SK-N-MC (cell line): ENCODE data around the gene P3H4.
"Not testable (repeated sequence)": the region's sequence is repeated elsewhere in the genome, so short reads cannot be mapped to it uniquely, and the experiment has no call there.

Experiments used
- DNase-seq: peaks from one replicate; pipeline ENCODE4 v3.0.0-alpha.2; 2011; ENCODE audit warnings: low read depth, low spot score
- H3K27ac ChIP-seq: fragments of 200-600 bp; sonication (generic); 2 replicates; pipeline ENCODE4 v1.5.1; 2016; ENCODE audit warnings: mixed run types
- H3K36me3 ChIP-seq: fragments of 200-600 bp; sonication (generic); 2 replicates; pipeline ENCODE4 v1.6.1; 2017; ENCODE audit warnings: antibody characterized with exemption, low read length, mixed read lengths; ENCODE audit not compliant: insufficient read depth
- H3K4me3 ChIP-seq: fragments of 200-600 bp; sonication (generic); 2 replicates; pipeline ENCODE4 v1.5.1; 2016
- H3K9ac ChIP-seq: fragments of 200-600 bp; sonication (generic); 2 replicates; pipeline ENCODE4 v1.8.0; 2017; ENCODE audit warnings: mixed run types, mixed read lengths; ENCODE audit not compliant: insufficient read length
- H3K9me3 ChIP-seq: fragments of 200-600 bp; sonication (generic); 2 replicates; pipeline ENCODE4 v1.6.1; 2017; ENCODE audit warnings: low read depth, mild to moderate bottlenecking, antibody characterized with exemption, low read length, moderate library complexity, mixed read lengths
- EZH2 ChIP-seq: fragments of 200-600 bp; sonication (generic); IDR thresholded peaks from one replicate; pipeline ENCODE4 v1.6.1; 2017; ENCODE audit warnings: antibody characterized with exemption
- FOXP2 ChIP-seq: optimal IDR thresholded peaks from 2 replicates; pipeline ENCODE3; 2011; ENCODE audit warnings: mild to moderate bottlenecking, moderate library complexity; ENCODE audit not compliant: insufficient read depth; ENCODE audit errors: extremely low read length, control extremely low read depth
- POLR2AphosphoS5 ChIP-seq: IDR thresholded peaks from 2 replicates; pipeline ENCODE4 v1.6.1; 2012; ENCODE audit warnings: mild to moderate bottlenecking, low read depth, low read length, borderline replicate concordance

The P3H4 gene

DNA sequence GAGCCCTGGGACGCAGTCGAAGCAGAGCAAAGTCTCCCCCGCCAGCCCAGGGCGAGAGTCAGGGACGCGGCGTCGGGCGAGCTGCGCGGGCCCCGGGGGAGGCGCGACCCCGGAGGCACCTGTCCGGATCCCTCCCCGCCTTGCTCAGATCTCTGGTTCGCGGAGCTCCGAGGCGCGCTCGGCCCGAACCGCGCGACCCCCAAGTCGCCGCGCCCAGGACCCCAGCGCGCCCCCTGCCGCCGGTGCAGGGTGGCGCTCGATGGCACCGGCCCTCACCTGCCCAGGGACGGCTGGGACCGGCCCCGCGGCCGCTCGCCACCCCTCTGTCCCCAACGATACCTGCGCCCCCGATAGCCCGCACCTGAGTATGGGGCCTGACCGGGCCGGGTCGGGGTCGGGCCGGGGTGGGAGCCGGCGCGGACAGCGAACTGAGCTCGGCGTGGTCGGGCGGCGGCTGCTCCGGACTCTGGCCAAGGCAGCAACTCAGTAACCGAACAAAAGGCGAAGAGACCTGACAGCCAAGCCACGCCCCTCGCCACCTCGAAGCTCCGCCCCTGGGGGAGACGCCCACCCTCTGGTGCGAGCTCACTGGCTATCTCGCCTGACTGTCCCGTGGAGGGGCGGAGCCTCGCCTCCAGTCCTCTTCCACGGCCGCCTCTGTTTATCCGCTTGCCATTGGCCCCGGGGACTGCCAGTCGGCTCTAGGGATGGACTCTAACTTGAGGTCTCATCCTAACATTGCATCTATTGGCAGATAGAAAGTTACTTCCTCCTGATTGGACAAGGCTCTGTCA, 25.3 kb downstream of the P3H4 start, which contains the start of gene JUP:
Gene JUP (minus strand): TSS at position 485 of the 794 bp plus-strand sequence. CDS start 14,857 bp downstream, outside the sequence.
- DNase-seq, result peak; percentile 91
- peak within 1 kb of the TSS; percentile 59 for H3K9ac ChIP-seq

DNA sequence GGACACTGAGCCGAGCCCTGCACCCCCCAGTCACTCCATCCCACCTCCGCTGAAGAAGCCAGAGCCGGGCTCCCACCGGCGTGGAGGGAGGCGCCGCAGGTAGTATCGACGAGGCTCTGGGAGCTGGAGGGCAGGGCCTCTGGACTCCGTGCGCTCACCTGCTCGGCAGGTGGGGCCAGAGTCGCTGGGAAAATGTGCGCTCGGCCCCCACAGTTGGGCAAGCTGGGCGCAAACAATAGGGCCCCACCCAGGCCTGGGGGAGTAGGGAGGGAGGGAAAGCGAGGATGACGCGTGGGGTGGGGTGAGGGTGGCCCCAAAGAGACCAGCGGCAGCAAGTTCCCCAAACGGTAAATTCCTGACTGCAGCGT, 25.9 kb downstream of the P3H4 start:
- DNase-seq, result no peak
- Histone ChIP-seq H3K9me3 (no peaks in the 10 kb centered on the region), H3K9ac (peak overlapping the region; percentile 59), H3K4me3 (peak overlapping the region; percentile 90), H3K36me3 (no peaks in the 10 kb centered on the region), H3K27ac (peak overlapping the region; percentile 88; the same call in 1 of the 2 replicates)
- no peak for TF ChIP-seq FOXP2
- no peak for TF ChIP-seq POLR2AphosphoS5
- no peak for TF ChIP-seq EZH2

More for the DNA sequence above, 25.3 kb downstream of the P3H4 start, which contains the start of gene JUP:
- Histone ChIP-seq H3K27ac (peak within 1 kb of the TSS; percentile 88), H3K9me3 (no peaks in the 10 kb centered on the region), H3K4me3 (peak within 1 kb of the TSS; percentile 90), H3K36me3 (no peaks in the 10 kb centered on the region)
- no peak for TF ChIP-seq EZH2
- TF ChIP-seq FOXP2, result no peak
- TF ChIP-seq POLR2AphosphoS5, result peak; percentile 78

DNA sequence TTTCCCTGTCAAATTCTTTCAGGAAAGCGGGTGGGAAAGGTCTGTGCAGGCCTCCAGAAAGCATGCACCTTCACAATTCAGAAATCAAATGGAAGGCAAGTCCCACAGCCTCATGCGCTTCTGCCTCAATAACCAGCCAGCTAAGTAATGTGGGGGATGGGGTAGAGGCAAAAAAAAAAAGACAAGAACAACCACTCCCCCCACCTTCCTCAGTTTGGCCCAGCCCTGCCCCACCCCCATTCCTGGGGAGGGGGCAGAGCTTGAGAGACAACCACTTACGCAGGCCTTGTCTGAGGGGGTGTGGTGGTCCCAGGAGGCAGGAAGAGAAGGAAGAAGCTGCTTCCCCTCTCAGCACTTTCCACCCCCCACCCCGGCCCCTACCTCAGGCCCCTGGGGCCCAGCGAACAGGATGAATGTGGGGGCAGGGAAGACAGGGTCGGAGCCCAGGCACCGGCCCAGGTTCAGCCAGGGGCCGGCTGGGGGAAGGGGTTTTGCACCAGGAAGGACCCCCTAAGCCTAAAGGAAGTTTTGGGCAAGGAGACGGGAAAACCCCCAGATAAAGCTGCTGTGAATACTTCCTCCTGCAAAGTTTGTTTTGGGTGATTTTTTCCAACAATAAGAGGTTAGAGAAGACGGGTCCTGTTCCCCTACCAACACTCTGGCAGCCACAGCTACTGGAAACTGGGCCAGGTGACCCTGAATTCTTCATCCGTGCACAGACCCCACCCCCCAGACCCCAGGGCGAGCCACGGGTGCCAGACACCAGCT, 26.5 kb downstream of the P3H4 start:
- no peak for DNase-seq
- Histone ChIP-seq H3K9me3 (no peaks in the 10 kb centered on the region), H3K4me3 (peak overlapping the region; percentile 90), H3K9ac (peak overlapping the region; percentile 69), H3K27ac (peak overlapping the region; percentile 88), H3K36me3 (no peaks in the 10 kb centered on the region)
- no peak for TF ChIP-seq EZH2
- TF ChIP-seq FOXP2, result no peak
- no peak for TF ChIP-seq POLR2AphosphoS5

DNA sequence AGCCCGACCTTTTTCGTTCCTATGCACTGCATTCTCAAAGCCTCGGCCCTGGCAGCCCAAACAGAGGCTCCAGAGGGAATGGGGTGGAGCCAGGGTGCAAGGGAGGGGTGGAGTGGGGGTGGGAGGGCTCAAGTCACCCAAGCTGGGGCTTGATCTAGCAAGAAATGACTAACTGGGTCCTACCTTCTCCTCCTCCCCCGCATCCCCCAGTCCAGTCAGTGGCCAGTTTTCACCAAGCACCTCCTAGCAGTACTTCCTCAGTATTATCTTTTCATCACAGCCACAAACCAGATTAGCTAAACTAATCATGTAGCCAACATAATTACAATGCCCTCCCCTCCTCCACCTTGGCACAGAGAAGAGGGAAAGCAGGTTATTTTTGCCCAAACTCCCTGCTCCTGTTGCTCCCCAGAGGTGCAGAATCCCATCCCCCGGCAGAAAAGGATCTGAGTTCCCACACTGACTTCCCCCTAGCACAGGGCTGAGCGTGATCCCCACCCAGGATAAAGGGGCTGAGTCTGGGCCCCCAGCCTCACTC, 27.5 kb downstream of the P3H4 start:
- peak overlapping the region; percentile 88 for H3K27ac ChIP-seq
- TF ChIP-seq FOXP2 (no peak), POLR2AphosphoS5 (no peak), EZH2 (no peak)
- DNase-seq, result no peak
- no peaks in the 10 kb centered on the region for H3K9me3 ChIP-seq
- H3K36me3 ChIP-seq, result no peaks in the 10 kb centered on the region
- peak overlapping the region; percentile 69 for H3K9ac ChIP-seq
- H3K4me3 ChIP-seq, result peak overlapping the region; percentile 90

DNA sequence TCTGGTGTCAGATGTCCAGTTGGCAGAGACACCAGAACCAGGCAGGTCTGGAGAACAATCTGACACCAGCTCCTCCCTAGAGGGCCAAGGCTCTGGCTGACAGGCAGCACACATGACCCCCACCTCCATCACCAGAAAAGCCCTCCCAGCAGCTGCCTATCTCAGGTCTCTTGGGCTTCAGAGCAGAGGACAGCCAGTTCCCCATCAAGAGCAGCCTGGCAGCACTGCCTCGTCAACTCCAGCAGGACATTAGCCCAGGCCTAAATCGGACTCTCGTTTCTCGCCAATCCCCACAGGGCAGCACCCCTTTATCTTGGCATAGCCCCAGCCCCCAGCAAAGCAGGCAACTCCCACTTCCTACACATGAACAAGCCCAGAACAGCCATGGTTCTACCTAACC, 29.6 kb downstream of the P3H4 start:
- H3K9ac ChIP-seq, result no peak overlapping the region
- no peak overlapping the region for H3K27ac ChIP-seq
- no peaks in the 10 kb centered on the region for H3K36me3 ChIP-seq
- no peak overlapping the region for H3K4me3 ChIP-seq
- no peaks in the 10 kb centered on the region for H3K9me3 ChIP-seq
- DNase-seq, result no peak
- no peak for TF ChIP-seq FOXP2
- TF ChIP-seq EZH2, result no peak
- no peak for TF ChIP-seq POLR2AphosphoS5

DNA sequence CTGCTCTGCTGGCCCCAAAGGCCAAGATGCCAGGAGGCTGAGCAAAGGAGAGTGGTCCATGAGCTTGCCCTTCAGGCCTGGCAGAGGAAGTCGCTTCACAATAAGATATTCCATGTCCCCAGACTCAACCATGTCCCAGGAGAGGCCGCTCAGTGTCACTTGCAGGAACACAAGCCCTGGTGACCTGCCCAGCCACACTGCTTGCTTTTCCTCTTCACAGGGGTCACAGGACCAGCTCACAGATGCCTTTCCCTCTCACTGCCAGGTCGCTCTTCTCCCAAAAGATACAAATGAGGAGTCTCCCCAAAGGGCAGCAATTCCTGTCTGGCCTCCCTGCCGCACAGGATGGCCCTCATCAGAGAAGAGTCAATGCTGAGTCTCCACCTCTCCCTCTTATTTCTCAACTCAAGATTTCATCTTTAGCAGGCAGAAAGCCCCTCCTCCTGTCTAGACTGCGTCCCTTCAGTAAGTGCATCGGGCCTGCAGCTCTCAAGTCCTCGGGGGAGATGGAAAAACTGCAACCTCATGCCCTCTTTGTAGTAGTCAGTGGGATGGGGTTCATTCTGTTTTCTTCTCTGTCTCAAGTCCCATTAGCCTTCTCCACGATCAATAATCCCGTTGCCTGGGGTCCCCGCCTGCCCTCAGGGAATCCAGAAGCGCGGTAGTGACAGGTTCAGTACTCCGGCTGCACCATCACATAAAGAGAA, 30.2 kb downstream of the P3H4 start:
- Histone ChIP-seq H3K9ac (no peak overlapping the region), H3K4me3 (no peak overlapping the region), H3K27ac (no peak overlapping the region), H3K9me3 (no peaks in the 10 kb centered on the region), H3K36me3 (no peaks in the 10 kb centered on the region)
- no peak for DNase-seq
- TF ChIP-seq EZH2 (no peak), FOXP2 (no peak), POLR2AphosphoS5 (no peak)

DNA sequence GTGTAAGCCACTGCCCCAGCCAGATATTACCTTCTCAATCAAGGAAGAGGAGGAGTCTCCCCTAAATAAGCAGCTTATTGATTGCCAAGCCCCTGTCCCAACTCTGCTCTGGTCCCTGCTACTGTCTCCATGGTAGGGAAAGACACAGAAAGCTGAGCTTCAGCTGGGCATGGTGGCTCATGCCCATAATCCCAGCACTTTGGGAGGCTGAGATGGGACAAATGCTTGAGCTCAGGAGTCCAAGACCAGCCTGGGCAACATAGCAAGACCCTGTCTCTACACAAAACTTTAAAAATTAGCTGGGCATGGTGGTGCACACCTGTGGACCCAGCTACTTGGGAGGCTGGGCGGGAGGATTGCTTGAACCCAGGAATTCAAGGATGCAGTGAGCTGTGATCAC, 31.8 kb downstream of the P3H4 start:
- Histone ChIP-seq H3K9ac (no peak overlapping the region), H3K36me3 (no peaks in the 10 kb centered on the region), H3K27ac (no peak overlapping the region), H3K9me3 (no peaks in the 10 kb centered on the region), H3K4me3 (no peak overlapping the region)
- no peak for DNase-seq
- no peak for TF ChIP-seq POLR2AphosphoS5
- no peak for TF ChIP-seq FOXP2
- no peak for TF ChIP-seq EZH2

DNA sequence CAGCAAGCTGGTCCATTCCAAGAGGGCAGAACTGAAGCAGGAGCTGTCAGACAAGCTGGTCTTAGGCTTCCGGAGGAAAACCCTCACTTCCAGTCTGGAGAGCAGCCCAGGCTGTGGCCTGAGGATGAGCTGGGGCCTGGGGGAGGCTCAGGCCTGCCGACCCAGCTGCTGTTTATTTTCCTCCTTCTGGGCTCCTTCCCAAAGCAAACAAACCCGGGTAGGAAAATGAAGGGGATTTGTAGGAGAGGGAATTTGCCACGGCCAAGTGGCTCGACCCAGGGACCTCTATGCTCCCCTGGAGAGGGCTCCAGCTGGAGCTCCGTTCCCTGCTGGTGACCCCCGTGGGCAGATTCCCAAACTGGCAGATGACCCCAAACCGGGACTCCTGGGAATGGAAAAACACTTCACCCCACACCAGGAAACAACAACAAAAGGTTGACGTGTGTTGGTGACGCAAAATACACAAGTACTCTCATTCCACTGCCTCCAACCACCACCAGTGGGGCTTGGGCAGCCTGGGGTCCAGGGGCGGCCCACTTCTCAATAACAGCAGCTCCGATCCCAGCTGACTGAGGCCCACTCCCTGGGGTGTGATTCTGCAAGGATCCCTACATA, 34.1 kb downstream of the P3H4 start:
- Histone ChIP-seq H3K9ac (no peak overlapping the region), H3K4me3 (no peak overlapping the region), H3K36me3 (no peaks in the 10 kb centered on the region), H3K27ac (no peak overlapping the region), H3K9me3 (no peaks in the 10 kb centered on the region)
- no peak for TF ChIP-seq POLR2AphosphoS5
- TF ChIP-seq EZH2, result no peak
- no peak for TF ChIP-seq FOXP2
- no peak for DNase-seq

DNA sequence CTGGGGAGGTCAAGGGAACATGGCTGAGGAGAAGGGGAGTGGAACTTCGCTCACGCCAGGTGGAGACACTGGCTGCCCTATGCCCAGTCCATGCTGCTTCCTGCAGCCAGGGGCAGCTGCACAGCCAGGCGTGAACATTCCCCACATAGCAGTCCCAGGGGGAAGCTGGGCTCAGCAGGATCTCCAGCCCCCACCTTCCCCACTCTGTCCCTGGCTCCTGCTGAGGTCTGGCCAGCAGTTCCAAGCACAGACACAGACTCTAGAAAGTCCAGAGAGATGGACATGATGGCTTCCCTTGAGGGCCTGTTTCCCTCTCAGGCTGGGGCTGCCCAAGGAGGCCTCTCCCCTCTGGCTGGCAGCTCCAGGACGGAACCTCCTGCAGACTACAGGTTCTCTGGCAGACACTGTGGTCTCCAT, 34.6 kb downstream of the P3H4 start:
- H3K27ac ChIP-seq, result no peak overlapping the region

DNA sequence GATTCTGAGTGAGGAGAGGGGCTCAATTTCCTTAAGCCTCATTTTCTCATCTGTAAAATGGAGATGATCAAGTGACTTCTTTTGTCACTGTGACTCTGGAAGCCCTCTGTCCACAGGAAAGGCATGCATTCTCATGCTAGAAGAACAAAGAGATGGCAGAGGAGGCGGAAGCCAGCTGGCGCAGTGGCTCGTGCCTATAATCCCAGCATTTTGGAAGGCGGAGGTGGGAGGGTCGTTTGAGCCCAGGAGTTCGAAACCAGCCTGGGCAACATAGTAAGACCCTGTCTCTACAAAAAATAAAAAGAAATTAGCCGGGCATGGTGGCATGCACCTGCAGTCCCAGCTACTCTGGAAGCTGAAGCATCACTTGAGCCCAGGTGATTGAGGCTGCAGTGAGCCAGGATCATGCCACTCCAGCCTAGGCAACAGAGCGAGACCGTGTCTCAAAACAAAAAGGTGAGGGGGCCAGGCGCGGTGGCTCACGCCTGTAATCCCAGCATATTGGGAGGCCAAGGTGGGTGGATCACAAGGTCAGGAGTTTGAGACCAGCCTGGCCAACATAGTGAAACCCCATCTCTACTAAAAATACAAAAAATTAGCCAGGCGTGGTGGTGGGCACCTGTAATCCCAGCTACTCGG, 35.4 kb downstream of the P3H4 start:
- not testable (repeated sequence) for H3K9ac ChIP-seq, H3K27ac ChIP-seq, DNase-seq, H3K9me3 ChIP-seq, H3K36me3 ChIP-seq, H3K4me3 ChIP-seq

More for the DNA sequence above, 34.6 kb downstream of the P3H4 start:
- Histone ChIP-seq H3K4me3 (no peak overlapping the region), H3K9ac (no peak overlapping the region), H3K36me3 (no peaks in the 10 kb centered on the region), H3K9me3 (no peaks in the 10 kb centered on the region)
- no peak for DNase-seq
- TF ChIP-seq EZH2 (no peak), POLR2AphosphoS5 (no peak), FOXP2 (no peak)
